ENCODE results near the gene SLC41A2.

The SLC41A2 gene

GRCh38 chr12:104928036-104928745, 29.9 kb downstream of the SLC41A2 start:
- no peak for DNase-seq

GRCh38 chr12:104925501-104925900, 32.6 kb downstream of the SLC41A2 start:
- DNase-seq, result no peak

- no peak for DNase-seq
Measured at GRCh38 chr12:104921340-104921739, 36.8 kb downstream of the SLC41A2 start.

GRCh38 chr12:104911942-104912341, 46.1 kb downstream of the SLC41A2 start:
- no peak for DNase-seq

GRCh38 chr12:104910196-104910840, 47.8 kb downstream of the SLC41A2 start:
- DNase-seq, result no peak

GRCh38 chr12:104909761-104910160, 48.3 kb downstream of the SLC41A2 start:
- no peak for DNase-seq

Data from NK-92 treated with Interleukin-12 subunit alpha and Interleukin-12 subunit beta, amount 100 ng/mL, for 24 hours (cell line).